GM10266 (cell line): ENCODE data around the gene HSPA12A.

Experiments
- DNase-seq: peaks from one replicate; pipeline ENCODE4 v3.0.0; 2012; ENCODE audit errors: extremely low spot score
- TF ChIP-seq, protein P1 (sequence below): IDR thresholded peaks from 2 replicates; pipeline ENCODE4 v1.5.1; 2012; ENCODE audit warnings: mild to moderate bottlenecking, low read depth; ENCODE audit not compliant: control insufficient read depth, insufficient read depth; ENCODE audit errors: missing control alignments

The HSPA12A gene

DNA sequence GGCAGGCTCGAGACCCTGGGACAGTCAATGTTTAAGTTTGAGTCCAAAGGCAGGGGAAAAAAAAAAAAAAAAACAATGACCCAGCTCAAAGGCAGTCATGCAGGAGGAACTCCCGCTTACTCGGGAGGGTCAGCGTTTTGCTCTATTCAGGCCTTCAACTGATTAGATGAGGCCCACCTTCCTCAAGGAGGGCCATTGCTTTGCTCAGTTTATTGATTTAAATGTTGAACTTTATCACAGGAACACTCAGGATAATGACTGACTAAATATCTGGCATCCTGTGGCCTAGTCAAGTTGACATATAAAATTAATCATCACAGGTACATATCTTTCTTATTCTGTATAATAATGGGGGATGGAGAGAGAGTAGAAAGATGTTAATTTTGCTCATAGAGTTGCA is 52.6 kb downstream of the HSPA12A start:
- TF ChIP-seq, protein P1, sequence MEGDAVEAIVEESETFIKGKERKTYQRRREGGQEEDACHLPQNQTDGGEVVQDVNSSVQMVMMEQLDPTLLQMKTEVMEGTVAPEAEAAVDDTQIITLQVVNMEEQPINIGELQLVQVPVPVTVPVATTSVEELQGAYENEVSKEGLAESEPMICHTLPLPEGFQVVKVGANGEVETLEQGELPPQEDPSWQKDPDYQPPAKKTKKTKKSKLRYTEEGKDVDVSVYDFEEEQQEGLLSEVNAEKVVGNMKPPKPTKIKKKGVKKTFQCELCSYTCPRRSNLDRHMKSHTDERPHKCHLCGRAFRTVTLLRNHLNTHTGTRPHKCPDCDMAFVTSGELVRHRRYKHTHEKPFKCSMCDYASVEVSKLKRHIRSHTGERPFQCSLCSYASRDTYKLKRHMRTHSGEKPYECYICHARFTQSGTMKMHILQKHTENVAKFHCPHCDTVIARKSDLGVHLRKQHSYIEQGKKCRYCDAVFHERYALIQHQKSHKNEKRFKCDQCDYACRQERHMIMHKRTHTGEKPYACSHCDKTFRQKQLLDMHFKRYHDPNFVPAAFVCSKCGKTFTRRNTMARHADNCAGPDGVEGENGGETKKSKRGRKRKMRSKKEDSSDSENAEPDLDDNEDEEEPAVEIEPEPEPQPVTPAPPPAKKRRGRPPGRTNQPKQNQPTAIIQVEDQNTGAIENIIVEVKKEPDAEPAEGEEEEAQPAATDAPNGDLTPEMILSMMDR: no peak

DNA sequence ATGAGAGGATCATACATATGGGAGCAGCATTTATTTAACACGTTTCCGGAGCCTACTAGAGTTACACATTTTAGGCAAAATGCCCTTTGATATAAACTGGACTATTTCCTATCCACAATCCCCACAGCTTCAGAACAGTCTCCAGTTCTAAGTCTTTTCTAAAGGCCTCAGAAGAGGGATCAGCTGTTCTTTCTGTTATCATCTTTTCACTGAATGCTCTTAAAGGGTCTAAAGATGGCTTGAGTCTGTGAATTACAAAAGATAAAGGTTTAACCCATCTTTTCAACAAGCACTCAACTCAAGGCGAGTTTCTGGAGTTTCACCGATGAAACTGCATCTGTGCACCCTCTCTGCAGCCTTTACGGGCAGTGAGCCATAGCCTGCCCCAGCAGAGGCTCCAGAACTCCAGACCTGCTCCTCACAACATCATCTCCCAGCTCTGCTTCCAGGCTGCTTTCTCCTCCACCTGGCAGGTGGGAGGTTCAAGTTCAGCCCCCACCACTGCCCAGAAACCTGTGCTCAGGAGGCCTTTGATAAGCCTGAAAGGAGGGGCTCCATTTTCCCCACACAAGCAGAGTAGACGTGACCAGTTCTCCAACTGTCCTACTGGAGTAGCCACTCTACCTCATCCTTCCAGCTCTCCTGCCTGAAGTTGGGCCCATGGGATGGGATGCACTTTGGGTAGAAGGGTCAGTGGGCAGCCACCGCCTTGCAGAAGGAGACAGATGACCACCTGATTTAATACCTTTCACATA is 53.4 kb downstream of the HSPA12A start:
- TF ChIP-seq, protein P1: no peak
- DNase-seq: no peak

More for the DNA sequence above, 52.6 kb downstream of the HSPA12A start:
- no peak for DNase-seq

DNA sequence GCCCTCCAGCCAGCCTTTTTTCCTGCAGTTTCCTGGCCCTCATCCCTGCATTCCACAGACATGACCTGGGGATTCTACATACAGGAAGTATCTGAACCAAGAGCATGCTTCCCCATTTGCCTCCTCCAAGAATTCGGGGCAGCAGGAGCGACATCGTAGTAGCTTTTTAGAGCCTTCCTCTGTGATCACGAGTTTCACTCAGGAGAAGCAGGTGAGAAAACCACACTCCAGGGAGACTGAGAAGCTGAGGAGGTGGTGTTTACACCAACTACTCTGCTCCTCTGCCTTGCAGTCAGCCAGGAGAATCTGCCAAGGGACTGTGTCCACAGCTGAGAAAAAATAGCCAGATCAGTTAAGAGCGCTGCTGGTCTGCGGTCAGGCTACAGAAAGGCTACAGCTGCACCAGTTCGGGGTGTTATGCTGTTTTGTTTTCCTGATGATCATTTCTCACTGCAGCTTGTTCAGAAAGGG is 54.1 kb downstream of the HSPA12A start:
- DNase-seq: no peak
- TF ChIP-seq, protein P1: no peak

DNA sequence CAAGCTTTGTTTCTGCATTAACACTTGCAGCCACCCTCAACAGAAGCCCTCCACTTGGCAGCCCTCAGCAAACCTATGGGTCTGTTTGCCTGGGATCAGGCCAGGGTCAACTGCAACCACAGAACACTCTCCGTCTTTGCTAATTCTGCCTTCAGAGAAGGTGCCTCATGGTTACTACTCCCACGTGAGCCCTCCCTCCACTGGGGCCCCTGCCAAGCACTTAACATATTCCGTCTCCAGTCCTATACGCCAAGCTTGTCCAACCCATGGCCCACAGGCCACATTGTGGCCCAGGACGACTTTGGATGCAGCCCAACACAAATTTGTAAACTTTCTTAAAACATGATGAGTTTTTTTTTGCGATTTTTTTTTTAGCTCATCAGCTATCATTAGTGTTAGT is 54.7 kb downstream of the HSPA12A start:
- TF ChIP-seq, protein P1: no peak
- DNase-seq: no peak

DNA sequence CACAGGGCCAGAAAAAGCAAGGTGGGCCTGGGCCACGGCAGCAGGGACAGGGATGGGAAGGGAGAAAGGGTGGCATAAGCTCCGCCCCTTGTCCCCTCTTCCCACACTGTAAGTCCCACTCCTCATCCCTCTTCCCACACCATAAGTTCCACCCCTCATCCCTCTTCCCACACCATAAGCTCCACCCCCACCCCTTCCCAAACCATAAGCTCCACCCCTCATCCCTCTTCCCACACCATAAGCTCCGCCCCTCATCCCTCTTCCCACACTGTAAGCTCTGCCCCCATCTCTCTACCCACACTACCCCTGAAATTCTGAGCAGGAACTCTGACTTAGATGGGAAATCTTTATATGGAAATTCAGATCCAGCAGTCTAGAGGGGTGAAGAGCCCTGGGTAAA is 55.7 kb downstream of the HSPA12A start:
- TF ChIP-seq, protein P1: no peak
- no peak for DNase-seq

DNA sequence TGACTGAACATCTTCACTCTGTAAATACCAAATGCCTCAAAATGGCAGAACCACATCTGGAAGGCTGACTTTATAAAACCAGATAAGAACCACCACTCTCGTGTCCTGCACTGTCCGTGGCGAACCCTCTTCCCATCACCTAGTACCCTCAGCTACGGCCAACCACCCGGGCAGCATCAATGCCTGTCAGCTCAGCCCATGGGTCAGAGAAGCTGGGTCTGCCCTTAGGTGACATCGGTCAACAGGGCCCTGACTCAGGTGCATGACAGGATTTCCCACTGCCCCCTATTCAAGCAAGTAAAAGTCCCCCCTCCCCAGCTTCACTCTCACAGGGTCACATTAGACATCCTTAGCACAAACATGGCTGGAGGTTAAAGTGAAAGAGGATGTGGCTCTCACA is 56.6 kb downstream of the HSPA12A start:
- TF ChIP-seq, protein P1: no peak
- no peak for DNase-seq

DNA sequence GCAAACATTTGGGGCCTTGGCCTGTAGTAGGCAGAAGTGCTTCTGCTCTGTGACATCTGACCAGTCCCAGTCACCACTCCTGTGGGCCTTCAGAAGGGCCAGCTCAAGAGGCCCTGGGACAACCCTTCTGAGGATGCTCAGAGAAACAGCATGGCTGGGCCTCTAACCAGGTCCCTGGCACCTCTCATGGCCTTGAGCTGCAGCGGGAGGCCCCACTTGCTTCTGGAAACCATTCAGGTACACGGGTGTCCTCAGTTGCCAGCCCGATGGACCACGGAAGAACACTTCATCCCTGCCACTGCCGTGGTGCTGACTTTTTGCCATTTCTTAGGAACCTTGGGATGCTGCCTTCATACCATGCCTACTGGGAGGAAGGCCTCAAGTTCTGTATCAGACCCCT is 57.6 kb downstream of the HSPA12A start:
- TF ChIP-seq, protein P1: no peak
- no peak for DNase-seq
